COLO668 (cell line): ENCODE measurements around the gene MLLT3.

Experiments used
- DNase-seq: peaks from one replicate; lab custom pipeline; 2025; ENCODE audit not compliant: unreplicated experiment; lab: John Stamatoyannopoulos, UW

Gene MLLT3

GRCh38 chr9:20353931-20354652 lies 268.2 kb downstream of the MLLT3 start:
- no peak for DNase-seq

DNA sequence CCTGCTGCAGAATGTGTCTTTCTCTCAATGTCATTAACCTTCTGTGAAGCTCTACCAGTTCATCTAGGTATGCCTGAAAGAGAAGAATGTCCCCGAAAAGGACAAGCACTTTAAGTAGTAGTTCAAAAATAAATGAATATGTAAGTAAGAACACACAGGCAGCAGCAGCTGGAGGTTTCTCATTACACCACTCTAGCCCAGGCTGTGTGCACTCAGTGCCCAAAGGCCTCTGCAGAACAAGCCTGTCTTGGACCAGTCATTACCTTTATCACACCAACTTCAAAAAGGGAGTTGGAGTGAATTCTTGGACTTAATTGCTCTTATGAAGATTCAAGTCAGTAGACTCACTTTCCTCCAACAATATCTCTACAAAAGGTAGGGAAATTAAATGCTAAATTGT lies 268.8 kb downstream of the MLLT3 start:
- no peak for DNase-seq

DNA sequence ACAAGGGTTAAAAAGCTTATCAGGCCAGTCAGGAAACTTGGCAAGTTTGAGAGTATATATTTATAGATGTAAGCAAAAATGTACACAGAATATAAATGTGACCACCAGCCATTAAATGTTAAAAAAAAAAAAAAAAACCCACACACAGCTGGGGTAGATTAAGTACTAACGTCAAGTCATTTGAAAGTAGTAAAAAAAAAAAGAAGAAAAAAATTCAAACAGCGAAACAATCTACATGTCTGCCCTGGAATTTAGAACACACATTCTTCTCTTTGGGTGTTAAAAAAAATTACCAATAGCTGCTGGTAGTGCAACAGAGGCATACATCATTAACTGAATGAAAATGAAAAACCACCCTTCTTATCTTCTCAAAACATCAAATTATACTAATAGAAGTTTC lies 269.7 kb downstream of the MLLT3 start:
- DNase-seq: no peak

DNA sequence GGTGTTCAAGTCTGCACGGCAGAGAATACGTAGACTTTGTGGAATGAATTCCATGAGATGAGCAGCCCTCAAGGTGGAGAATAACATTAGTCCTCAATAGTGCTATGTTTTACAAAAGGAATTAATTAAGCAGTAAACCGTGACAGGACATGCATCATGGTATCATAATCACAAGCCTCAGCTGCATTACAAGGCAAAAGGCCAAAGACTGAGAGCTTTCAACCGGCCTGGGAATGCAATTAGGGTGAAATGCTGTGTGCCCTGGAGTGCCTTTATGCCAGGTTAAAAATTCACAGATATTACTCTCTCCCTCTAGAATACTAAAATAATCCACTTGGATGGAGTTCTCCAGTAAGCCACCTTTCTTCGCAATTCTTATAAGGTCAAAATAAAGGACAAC lies 270.6 kb downstream of the MLLT3 start:
- DNase-seq: no peak

DNA sequence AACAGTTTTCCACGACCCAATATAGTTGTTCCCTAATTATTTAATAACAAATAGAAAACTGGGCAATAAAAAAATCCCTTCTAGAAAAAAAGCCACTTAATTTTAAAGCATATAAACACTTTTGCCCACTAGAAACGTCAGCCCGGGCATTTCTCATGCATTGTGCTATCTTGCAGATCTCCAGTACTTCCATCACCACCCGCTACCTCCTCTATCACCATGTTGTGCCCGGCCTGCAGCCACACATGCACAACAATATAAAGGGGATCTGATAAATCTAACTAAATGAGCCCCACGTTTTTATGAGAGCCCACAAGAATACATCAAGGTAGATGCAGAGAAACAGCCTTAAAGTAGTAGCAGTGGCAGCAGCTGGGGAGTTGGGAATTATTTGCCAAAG lies 272.7 kb downstream of the MLLT3 start:
- no peak for DNase-seq

DNA sequence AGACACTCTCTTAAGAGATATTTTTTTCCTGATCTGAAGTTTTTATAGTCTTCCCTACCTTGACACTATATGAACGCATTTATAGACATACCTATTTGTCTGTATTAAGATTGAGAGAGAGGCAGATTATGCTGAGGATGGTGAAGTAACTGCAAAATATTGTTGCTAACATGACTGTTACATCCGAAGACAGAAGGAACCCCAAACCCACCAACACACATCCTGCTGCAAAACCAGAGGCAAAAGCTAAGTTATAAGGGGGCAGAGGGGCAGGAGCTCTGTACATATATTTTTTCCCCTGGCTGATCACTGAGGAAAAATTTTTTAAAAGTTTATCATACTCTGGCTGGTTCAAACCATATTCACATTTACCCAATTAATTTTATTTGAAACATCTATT lies 279.0 kb downstream of the MLLT3 start:
- DNase-seq: no peak

- no peak for DNase-seq
Measured at GRCh38 chr9:20340511-20340861, 281.8 kb downstream of the MLLT3 start.

GRCh38 chr9:20335668-20336332 lies 286.5 kb downstream of the MLLT3 start:
- DNase-seq: no peak

GRCh38 chr9:20333991-20334390 lies 288.3 kb downstream of the MLLT3 start:
- no peak for DNase-seq

- DNase-seq: no peak
Measured at GRCh38 chr9:20331095-20331685, 291.1 kb downstream of the MLLT3 start.

GRCh38 chr9:20330688-20331087 lies 291.6 kb downstream of the MLLT3 start:
- no peak for DNase-seq

DNA sequence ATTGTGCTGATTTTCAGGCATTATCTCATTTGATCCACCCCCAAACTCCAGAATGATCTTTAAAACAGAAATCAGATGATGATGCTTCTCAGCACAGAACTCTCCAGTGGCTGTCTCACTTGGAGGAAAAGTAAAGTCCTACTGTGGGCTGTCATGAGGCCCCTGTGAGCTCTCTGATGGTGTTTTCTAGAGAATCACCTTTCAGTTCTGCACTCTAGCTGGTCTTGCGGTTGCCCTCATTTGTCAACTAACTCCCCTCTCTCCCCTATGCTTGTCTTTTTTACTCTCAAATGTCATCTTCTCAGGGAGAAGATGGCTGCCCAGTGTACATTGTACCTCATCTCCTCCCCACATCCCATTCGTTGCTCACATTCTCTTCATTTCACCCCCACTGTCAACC lies 295.8 kb downstream of the MLLT3 start:
- DNase-seq: no peak

DNA sequence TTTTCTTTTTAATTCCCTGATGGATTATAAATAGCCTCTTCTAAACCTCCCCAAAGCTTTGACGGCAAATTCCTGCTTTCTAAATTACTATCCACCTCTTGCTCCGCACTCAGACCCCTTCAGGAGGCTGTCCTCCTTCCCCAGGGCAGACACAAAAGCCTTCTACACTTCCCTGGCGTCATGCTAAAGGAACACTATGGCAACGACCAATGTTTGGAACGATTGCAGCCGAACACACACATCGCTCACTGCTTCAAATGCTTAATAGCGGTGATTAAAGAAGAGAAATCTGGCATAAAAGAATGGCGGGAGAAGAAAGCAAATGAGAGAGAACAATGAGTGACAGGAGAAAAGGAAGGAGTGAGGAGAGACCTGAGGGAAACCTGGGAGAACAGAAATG lies 297.3 kb downstream of the MLLT3 start:
- no peak for DNase-seq

GRCh38 chr9:20322212-20322611 lies 300.1 kb downstream of the MLLT3 start:
- DNase-seq: no peak

DNA sequence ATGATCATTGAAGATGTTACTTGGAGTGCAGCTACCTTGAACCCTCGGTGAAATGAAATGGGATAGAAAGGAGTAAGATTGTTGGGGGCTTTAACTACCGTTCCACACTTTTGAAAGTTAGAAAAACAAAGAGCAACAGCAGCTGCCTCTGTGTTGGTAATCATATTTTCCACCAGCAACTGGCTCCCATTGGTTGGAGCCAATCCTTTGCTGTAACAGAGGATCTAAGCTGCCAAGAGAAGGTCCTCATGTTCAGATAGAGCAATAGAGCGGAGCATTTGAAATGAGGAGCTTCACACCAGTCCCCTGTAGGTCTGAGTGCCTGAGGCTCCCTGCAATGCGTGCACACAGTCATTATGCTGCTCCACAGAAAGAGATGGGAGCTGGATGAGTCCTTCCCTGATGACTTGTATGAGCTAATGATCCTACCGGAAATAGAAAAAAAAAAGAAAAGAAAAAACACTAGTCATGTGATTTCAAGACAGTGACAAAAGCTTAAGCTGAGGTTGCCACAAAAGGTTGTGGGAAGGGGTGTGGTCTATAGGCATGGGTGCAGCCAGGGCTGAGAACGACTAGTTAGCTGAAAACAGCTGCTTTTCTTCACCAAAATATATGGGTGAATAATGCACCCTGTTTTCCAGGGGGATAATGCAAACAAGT lies 300.7 kb downstream of the MLLT3 start:
- DNase-seq: no peak

DNA sequence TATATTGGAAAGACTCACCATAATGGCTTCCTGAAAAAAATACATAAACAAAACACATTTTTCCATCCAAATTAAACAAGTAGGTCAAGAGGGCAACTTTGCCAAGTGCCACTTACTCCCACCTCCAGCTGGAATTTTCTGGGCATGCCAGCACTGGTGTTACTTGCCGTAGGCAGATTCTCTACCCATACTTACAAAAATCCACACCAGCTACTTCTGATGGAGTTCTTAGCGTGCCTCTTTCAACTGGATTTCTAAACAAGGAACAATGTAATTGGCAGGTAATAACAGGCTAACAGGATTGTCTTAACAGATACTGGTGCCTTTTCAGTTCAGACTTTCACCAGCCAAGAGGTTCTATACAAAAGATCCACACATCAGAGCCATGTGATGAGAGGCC lies 301.4 kb downstream of the MLLT3 start:
- DNase-seq: no peak

DNA sequence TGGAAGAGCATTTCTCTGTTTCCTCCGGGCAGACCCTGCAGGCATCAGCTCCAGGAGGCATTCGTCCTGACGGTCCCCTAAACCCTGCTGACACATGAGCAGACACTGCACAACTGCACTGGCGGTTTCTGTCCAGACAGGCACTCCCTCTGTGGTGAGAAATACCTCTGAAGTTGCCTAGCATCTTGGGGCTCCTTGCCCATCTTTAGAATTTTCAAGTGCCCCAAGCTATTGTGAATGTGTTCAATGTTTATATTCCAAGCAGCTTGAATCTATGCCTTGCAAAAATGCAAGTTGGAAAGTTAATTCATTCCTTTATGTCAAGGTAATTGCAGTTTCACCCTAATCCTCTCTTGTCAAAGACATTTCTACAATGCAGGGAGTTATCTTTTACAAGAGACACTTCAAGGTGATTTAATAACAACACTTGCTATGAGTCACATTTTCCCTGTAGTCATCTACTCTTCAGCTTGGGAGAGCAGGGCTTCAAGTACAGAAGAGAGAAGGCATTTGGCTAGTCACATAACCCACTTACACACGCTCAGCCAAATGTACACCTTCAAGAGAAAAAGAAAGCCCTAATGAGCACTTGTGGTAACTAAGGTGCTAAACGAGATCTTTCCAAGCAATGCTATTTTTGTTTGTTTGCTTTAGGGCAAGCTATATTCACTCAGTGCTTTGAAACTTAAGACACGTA lies 302.5 kb downstream of the MLLT3 start:
- peak; percentile 37 for DNase-seq

DNA sequence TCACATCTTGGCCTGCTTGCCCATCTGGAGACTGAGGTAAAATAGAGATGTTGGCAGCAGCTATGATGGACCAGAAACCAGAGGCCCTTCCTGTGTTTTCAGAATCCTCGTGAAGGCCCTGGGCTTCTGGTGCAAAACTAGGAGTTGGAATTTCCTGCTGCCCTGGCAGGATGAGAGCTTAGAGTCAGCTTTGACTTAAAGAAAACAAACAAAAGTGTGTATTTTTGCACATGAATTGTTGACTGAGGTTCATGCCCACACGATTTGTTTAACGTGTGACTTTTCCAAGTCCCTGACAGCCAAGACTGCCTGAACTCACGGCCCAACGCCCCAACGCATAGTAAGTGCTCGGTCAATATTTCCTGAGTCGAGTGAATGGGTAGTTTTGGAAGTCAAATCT lies 303.1 kb downstream of the MLLT3 start:
- DNase-seq: no peak

- DNase-seq: no peak
Measured at GRCh38 chr9:20317701-20318100, 304.6 kb downstream of the MLLT3 start.

DNA sequence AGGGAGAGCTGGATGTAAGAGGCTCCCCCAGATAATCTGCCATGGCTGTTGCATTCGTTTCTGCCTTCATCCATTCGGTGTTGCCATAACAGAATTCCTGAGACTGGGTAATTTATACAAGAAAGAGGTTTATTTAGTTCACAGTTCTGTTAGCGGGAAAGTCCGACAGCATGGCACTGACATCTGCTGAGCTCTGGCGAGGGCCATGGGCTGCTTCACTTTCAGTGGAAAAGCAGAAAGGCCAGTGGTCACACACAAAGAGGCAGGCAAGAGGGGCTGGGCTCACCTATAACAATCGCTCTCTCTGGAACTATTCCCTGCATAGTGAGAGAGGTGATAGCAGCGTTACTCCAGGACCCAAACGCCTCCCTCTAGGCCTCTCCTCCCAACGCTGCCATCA lies 305.9 kb downstream of the MLLT3 start:
- no peak for DNase-seq

GRCh38 chr9:20315677-20316076 lies 306.6 kb downstream of the MLLT3 start:
- DNase-seq: no peak

DNA sequence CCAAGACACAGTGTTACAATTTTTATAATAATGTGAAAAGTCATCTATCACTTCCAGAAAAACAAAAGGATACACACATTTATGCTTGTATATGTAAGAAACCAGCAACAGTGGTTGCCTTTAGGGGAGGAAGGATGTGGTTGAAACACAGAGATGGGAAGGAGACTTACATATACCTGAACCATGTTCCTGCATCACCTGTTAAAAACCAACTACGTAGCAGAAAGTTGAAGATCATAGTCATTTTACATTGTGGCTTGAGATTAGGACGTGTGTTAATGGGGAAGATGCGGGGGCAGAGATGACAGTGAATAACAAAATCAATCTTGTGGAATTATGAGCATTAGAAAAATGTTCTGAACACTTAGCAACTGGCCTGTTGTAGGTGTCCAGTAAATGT lies 307.3 kb downstream of the MLLT3 start:
- no peak for DNase-seq
